Fibroblast of skin of right biceps (primary cell): Measurements from ENCODE around the gene POLK.
A peak's percentile ranks its signal among the peaks of the same experiment; 100 is the strongest.
"Not testable (repeated sequence)": the region's sequence is repeated elsewhere in the genome, so short reads cannot be mapped to it uniquely, and the experiment has no call there.

ENCODE experiments used
- DNase-seq: peaks from one replicate; pipeline ENCODE4 v3.0.0-alpha.2; 2013

The POLK gene

GRCh38 chr5:75552764-75553163 lies 41.1 kb downstream of the POLK start:
- no peak for DNase-seq

- DNase-seq, result no peak
These were observed 41.7 kb downstream of the POLK start for GRCh38 chr5:75553358-75553757.

- DNase-seq, result no peak
These were observed 46.5 kb downstream of the POLK start for GRCh38 chr5:75558221-75558620.

- no peak for DNase-seq
These were observed 47.4 kb downstream of the POLK start for GRCh38 chr5:75558981-75559632.

- DNase-seq, result not testable (repeated sequence)
These were observed 49.0 kb downstream of the POLK start for GRCh38 chr5:75560655-75561054.

GRCh38 chr5:75565991-75566709 lies 54.5 kb downstream of the POLK start:
- DNase-seq, result not testable (repeated sequence)

- peak; percentile 91 for DNase-seq
These were observed 55.1 kb downstream of the POLK start for GRCh38 chr5:75566710-75567309.

GRCh38 chr5:75567710-75568109 lies 56.0 kb downstream of the POLK start:
- peak; percentile 22 for DNase-seq

- DNase-seq, result no peak
These were observed 56.5 kb downstream of the POLK start for GRCh38 chr5:75568202-75568601.

- no peak for DNase-seq
These were observed 59.9 kb downstream of the POLK start for GRCh38 chr5:75571547-75571946.

- no peak for DNase-seq
These were observed 63.1 kb downstream of the POLK start for GRCh38 chr5:75574791-75575190.

GRCh38 chr5:75578280-75578679 lies 66.6 kb downstream of the POLK start:
- DNase-seq, result not testable (repeated sequence)

- no peak for DNase-seq
These were observed 73.0 kb downstream of the POLK start for GRCh38 chr5:75584641-75585040.

- DNase-seq, result peak; percentile 35
These were observed 77.0 kb downstream of the POLK start for GRCh38 chr5:75588666-75589065.

GRCh38 chr5:75600535-75600934 lies 88.8 kb downstream of the POLK start:
- no peak for DNase-seq

GRCh38 chr5:75601567-75601966 lies 89.9 kb downstream of the POLK start:
- DNase-seq, result no peak

- DNase-seq, result peak; percentile 39
These were observed 90.3 kb downstream of the POLK start for GRCh38 chr5:75601996-75602395.

- peak; percentile 76 for DNase-seq
These were observed 91.7 kb downstream of the POLK start for GRCh38 chr5:75603371-75603770.

GRCh38 chr5:75603821-75604220 lies 92.1 kb downstream of the POLK start:
- DNase-seq, result no peak

- DNase-seq, result not testable (repeated sequence)
These were observed 95.7 kb downstream of the POLK start for GRCh38 chr5:75607341-75607740.

GRCh38 chr5:75608870-75609269 lies 97.2 kb downstream of the POLK start:
- DNase-seq, result no peak

GRCh38 chr5:75610201-75610600 lies 98.5 kb downstream of the POLK start:
- DNase-seq, result no peak

- DNase-seq, result not testable (repeated sequence)
These were observed 99.2 kb downstream of the POLK start for GRCh38 chr5:75610859-75611310.
